ENCODE results near the gene RPS6KA4.

GRCh38 chr11:64378335-64378880 is 19.4 kb downstream of the RPS6KA4 start:
- TF ChIP-seq PCBP2 (optimal IDR thresholded peaks at IDR 0.05; ENCODE audit: low read depth, low read length, poor library complexity, severe bottlenecking), result no peak
- no peak for TF ChIP-seq ZNF143 (CRISPR knock-in tag; IDR thresholded peaks at IDR 0.05)
